Suprapubic skin (tissue), 4 donors: ENCODE data around the gene SERGEF. TPM values are rescaled to one million over a fixed set of nuclear protein-coding genes. Genes with fewer than 3 reads are reported as not detected.

ENCODE experiments used
- DNase-seq, 2 donors: peaks; one replicate each; pipeline ENCODE4 v3.0.0-alpha.2; 2019; ENCODE audit warnings: low spot score in 2 of 2
- H3K27ac ChIP-seq: fragments of 200-600 bp; sonication (generic); one replicate; pipeline ENCODE4 v1.5.1; 2019
- H3K27me3 ChIP-seq: fragments of 200-600 bp; sonication (generic); one replicate; pipeline ENCODE4 v1.5.1; 2019
- H3K36me3 ChIP-seq: fragments of 200-600 bp; sonication (generic); one replicate; pipeline ENCODE4 v1.5.1; 2019
- H3K4me1 ChIP-seq: fragments of 200-600 bp; sonication (generic); one replicate; pipeline ENCODE4 v1.5.1; 2019
- H3K4me3 ChIP-seq: fragments of 200-600 bp; sonication (generic); one replicate; pipeline ENCODE4 v1.5.1; 2019; ENCODE audit warnings: mild to moderate bottlenecking
- H3K9me3 ChIP-seq: fragments of 200-600 bp; sonication (generic); one replicate; pipeline ENCODE4 v1.5.1; 2019
- EP300 ChIP-seq: sonication (generic); formaldehyde crosslinking; IDR thresholded peaks from one replicate; pipeline ENCODE4 v1.6.1; 2017; ENCODE audit warnings: antibody characterized with exemption
- POLR2A ChIP-seq, 2 donors: fragments of 450-650 bp; IDR thresholded peaks; one replicate each; pipeline ENCODE4 v1.6.1; 2017; ENCODE audit warnings: antibody characterized with exemption in 2 of 2, mild to moderate bottlenecking in 2 of 2, moderate library complexity in 2 of 2
- POLR2AphosphoS5 ChIP-seq, 3 donors: sonication (generic); formaldehyde crosslinking; IDR thresholded peaks; one replicate each; pipeline ENCODE4 v1.6.1; 2017; ENCODE audit warnings: antibody characterized with exemption in 3 of 3
- WGBS: methylation state at CpG from one replicate; pipeline ENCODE4 v1.1.5; 2018; 5-methylcytosine and 5-hydroxymethylcytosine counted together
- total RNA-seq, 4 donors: library from RNA; depleted of rRNA; stranded (reverse); fragments of >200 nt; gene quantifications; one replicate each; pipeline ENCODE4 v1.1.0, GENCODE V29; 2016
- TF ChIP-seq, protein P1 (sequence below), 2 donors: fragments of 200-600 bp in 1 of 2; fragments of 450-650 bp in 1 of 2; sonication (generic) in 1 of 2; IDR thresholded peaks; one replicate each; pipeline ENCODE4 v1.5.1; 2016 to 2019; ENCODE audit warnings: antibody characterized with exemption in 2 of 2, mild to moderate bottlenecking in 1 of 2, moderate library complexity in 1 of 2

SERGEF gene
- total RNA-seq, 4 donors from 2014 or later = 24.1 to 37.4 (median 29.9) TPM

DNA sequence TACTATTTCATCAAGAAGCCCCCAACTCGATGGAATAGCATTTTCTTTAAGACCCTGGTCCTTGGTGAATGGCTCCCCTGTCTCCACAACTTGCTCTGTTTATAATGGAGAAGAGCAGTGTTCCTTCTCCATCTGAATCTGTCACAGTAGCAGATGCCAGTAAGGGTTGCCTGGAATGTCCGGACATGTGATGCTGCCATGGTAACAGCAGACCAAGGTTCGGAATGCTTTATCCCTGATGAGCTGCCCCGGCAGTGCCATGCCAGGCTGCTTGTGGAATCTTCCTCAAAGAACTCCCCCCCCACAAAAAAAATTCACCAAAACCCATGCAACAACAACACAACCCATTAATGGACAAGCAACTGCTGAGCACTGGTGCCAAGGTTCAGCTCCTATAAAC is 205.8 kb downstream of the SERGEF start:
- TF ChIP-seq, protein P1, sequence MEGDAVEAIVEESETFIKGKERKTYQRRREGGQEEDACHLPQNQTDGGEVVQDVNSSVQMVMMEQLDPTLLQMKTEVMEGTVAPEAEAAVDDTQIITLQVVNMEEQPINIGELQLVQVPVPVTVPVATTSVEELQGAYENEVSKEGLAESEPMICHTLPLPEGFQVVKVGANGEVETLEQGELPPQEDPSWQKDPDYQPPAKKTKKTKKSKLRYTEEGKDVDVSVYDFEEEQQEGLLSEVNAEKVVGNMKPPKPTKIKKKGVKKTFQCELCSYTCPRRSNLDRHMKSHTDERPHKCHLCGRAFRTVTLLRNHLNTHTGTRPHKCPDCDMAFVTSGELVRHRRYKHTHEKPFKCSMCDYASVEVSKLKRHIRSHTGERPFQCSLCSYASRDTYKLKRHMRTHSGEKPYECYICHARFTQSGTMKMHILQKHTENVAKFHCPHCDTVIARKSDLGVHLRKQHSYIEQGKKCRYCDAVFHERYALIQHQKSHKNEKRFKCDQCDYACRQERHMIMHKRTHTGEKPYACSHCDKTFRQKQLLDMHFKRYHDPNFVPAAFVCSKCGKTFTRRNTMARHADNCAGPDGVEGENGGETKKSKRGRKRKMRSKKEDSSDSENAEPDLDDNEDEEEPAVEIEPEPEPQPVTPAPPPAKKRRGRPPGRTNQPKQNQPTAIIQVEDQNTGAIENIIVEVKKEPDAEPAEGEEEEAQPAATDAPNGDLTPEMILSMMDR (IDR thresholded peaks at IDR 0.05) = no peak
- TF ChIP-seq POLR2A (IDR thresholded peaks at IDR 0.05) (no peak), EP300 (no peak), POLR2AphosphoS5 (IDR thresholded peaks at IDR 0.05) (no peak)
- Histone ChIP-seq H3K36me3 (no peaks in the 10 kb centered on the region), H3K4me1 (peaks cover 15% of the 10 kb centered on the region), H3K27me3 (no peaks in the 10 kb centered on the region), H3K4me3 (no peak overlapping the region), H3K27ac (no peak overlapping the region), H3K9me3 (no peaks in the 10 kb centered on the region)
- DNase-seq = peak in 1 of 2 donors; percentile 28
- 83% methylated on average over 4 of the region's 4 CpGs for WGBS

DNA sequence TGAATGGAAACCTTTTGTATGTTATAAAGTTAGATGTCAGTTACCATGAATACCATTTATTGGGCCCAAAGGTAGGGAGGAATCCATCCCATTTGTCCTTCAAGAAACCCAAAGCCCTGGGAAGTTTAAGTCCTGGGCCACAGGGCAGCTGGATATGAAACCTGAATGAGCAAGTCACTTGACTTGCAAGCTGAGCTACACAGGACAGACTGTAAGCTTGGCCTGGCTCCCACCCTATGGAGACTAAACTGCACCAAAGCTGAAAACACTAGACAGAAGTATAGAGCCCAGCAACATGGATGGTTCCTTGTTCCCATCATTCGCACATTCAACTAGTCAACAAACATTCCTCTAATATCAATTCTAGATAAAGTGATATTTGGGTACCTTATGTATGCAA is 207.0 kb downstream of the SERGEF start:
- WGBS = 100% methylated on average over 1 of the region's 1 CpG
- no peak overlapping the region for H3K27ac ChIP-seq
- no peaks in the 10 kb centered on the region for H3K36me3 ChIP-seq
- H3K4me1 ChIP-seq = peaks cover 3% of the 10 kb centered on the region
- TF ChIP-seq POLR2AphosphoS5 (IDR thresholded peaks at IDR 0.05) (no peak), EP300 (no peak), POLR2A (IDR thresholded peaks at IDR 0.05) (no peak)
- TF ChIP-seq, protein P1 (IDR thresholded peaks at IDR 0.05) = no peak
- peak in 1 of 2 donors; percentile 18 for DNase-seq
- no peak overlapping the region for H3K4me3 ChIP-seq
- no peaks in the 10 kb centered on the region for H3K27me3 ChIP-seq
- no peaks in the 10 kb centered on the region for H3K9me3 ChIP-seq

DNA sequence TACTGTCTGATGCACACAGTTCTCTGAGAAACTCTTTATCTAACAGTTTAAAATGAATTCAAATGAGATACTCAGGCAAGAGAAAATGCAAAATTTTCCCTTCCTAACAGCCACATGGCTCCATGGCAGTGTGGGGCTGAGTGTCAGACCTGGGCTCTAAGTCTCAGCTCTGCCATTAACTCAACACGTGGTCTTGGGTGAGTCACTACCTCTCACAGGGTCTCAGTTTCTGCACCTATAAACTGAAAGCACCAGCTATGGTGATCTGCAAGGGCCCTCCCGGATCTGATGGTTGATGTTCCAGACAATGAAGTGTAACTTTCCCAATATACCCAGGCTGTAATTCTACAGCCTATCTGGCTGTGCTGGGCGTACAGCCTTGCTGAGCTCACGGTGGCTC is 207.8 kb downstream of the SERGEF start:
- no peak overlapping the region for H3K27ac ChIP-seq
- no peaks in the 10 kb centered on the region for H3K36me3 ChIP-seq
- H3K4me1 ChIP-seq = no peaks in the 10 kb centered on the region
- 96% methylated on average over 4 of the region's 4 CpGs for WGBS
- no peaks in the 10 kb centered on the region for H3K27me3 ChIP-seq
- no peak for TF ChIP-seq EP300
- no peak for TF ChIP-seq POLR2A (IDR thresholded peaks at IDR 0.05)
- TF ChIP-seq, protein P1 (IDR thresholded peaks at IDR 0.05) = no peak
- no peak for TF ChIP-seq POLR2AphosphoS5 (IDR thresholded peaks at IDR 0.05)
- peak in 1 of 2 donors; percentile 18 for DNase-seq
- H3K4me3 ChIP-seq = no peak overlapping the region
- no peaks in the 10 kb centered on the region for H3K9me3 ChIP-seq

DNA sequence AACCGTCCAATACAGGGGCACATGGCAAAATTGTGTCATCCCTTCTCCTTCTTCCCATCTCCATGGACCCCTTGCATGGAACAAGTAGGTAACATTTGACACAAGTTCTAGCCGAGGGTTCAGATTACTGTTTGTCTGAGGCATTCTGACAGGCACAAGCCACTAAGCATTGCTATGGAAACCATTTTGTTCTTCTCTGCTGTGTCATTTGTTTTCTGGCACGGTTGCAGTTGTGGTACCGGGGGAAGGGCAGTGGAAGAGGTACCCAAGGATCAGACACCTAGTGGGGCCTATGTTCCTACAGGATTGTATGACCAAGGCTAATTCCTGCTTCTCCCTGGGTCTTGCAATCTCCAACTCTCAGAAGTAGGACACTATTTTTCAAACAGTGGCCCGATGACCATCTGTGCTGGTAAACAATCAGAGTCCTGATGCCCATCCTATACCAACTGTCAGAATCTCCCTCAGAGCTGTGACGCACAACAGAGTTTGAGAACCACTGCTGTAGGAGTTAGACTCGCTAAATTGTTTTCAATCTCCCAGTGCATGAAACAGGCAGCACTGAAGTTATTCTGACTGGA is 209.0 kb downstream of the SERGEF start:
- H3K27ac ChIP-seq = no peak overlapping the region

DNA sequence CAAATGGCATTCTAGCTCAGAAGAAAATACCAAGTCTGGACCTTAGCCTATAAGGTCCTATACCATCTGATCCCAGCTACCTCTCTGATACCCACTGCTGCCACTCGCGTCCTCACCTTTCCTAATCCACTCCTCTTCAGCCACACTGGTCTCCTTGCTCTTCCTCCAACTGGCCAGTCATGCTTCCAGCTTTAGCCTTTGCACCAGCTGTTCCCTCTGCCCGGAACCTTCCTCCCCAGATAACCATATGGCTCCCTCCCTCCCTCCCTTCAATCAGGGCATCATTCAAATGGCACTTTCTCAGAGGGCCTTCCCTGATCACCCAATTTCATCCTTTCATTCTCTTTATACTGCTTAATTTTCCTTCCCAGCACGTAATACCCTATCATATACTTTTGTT is 210.4 kb downstream of the SERGEF start:
- WGBS = 95% methylated on average over 4 of the region's 4 CpGs

More for the DNA sequence above, 209.0 kb downstream of the SERGEF start:
- Histone ChIP-seq H3K36me3 (no peaks in the 10 kb centered on the region), H3K27me3 (no peaks in the 10 kb centered on the region), H3K4me3 (no peak overlapping the region), H3K4me1 (peaks cover 6% of the 10 kb centered on the region), H3K9me3 (no peaks in the 10 kb centered on the region)
- peak in 1 of 2 donors; percentile 31 for DNase-seq
- 98% methylated on average over 7 of the region's 7 CpGs for WGBS
- TF ChIP-seq EP300 = no peak
- no peak for TF ChIP-seq POLR2AphosphoS5 (IDR thresholded peaks at IDR 0.05)
- TF ChIP-seq, protein P1 (IDR thresholded peaks at IDR 0.05) = no peak
- TF ChIP-seq POLR2A (IDR thresholded peaks at IDR 0.05) = no peak

More for the DNA sequence above, 210.4 kb downstream of the SERGEF start:
- no peaks in the 10 kb centered on the region for H3K36me3 ChIP-seq
- TF ChIP-seq, protein P1 (IDR thresholded peaks at IDR 0.05) = no peak
- TF ChIP-seq EP300 (no peak), POLR2AphosphoS5 (IDR thresholded peaks at IDR 0.05) (no peak), POLR2A (IDR thresholded peaks at IDR 0.05) (no peak)
- DNase-seq = peak in 1 of 2 donors; percentile 20
- H3K9me3 ChIP-seq = no peaks in the 10 kb centered on the region
- H3K4me3 ChIP-seq = no peak overlapping the region
- H3K27me3 ChIP-seq = no peaks in the 10 kb centered on the region
- H3K4me1 ChIP-seq = peaks cover 9% of the 10 kb centered on the region
- no peak overlapping the region for H3K27ac ChIP-seq
